Measurements from ENCODE around the gene PLP2. TPM values are rescaled to one million over a fixed set of nuclear protein-coding genes. Genes with fewer than 3 reads are reported as not detected.

PLP2 gene
- total RNA-seq, 5 donors from 2014 or later (not counting 1 experiment from before 2014, with no cell fraction given) = 85.2 to 241 (median 207) TPM

DNA sequence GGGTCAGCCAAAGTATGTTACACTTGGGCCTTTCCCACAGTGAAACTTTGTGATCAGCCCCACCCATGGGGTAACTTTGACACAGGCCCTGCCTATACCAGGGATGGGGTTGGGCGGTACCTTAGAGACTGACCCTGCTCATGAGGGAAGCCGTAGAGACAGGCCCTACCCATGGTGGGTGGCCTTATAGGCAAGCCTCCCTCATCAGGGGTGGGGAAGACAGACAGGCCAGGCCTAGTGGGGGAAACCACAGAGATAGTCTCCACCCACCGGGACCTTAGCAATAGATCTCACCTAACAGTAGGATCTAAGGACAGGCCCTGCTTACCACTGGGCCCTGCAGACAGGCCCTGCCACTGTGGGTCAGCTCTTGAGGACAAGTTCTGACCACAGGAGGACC, 6.8 kb downstream of the PLP2 start:
- no CpG with 5 or more reads among the region's 3 CpGs for WGBS (ENCODE audit: insufficient coverage)
- H3K36me3 ChIP-seq (ENCODE audit: control insufficient read depth in 2 of 2, extremely low read depth in 1 of 2, insufficient read depth in 1 of 2, low read length in 1 of 2) = peaks cover 5 to 21% of the 10 kb centered on the region in 2 donors

DNA sequence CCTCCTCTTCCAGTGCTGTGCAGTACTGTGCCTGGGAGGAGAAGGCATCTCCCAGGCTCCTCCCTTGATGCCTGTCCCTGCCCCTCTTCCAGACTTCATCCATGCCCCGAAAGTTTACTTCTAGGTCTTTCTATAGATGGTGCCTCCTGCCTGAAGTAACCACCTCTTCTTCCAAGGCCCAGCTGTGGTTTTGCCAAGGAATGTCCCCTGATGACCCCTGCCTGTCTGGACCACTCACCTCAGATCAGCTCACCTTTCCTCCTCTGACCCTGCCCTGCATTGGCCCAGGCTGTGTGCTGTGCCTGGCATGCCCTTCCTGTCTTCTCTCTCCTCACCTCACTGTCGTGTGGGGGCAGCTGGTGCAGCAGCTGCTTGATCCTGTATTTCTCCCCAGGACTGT, 7.7 kb downstream of the PLP2 start:
- Histone ChIP-seq H3K4me3 (ENCODE audit: control insufficient read depth in 1 of 2, extremely low read depth in 1 of 2, low read length in 1 of 2) (no peak overlapping the region), H3K9me3 (no peaks in the 10 kb centered on the region), H3K27me3 (replicated peaks in 1 of 2; ENCODE audit: control insufficient read depth in 2 of 2, extremely low read depth in 1 of 2, insufficient read depth in 2 of 2, low read length in 1 of 2) (no peaks in the 10 kb centered on the region), H3K36me3 (ENCODE audit: control insufficient read depth in 2 of 2, extremely low read depth in 1 of 2, insufficient read depth in 1 of 2, low read length in 1 of 2) (peaks cover 5 to 15% of the 10 kb centered on the region in 2 donors), H3K27ac (ENCODE audit: low read length) (no peak overlapping the region), H3K4me1 (ENCODE audit: control insufficient read depth in 1 of 2, extremely low read depth in 1 of 2, insufficient read depth in 2 of 2, low read length in 2 of 2) (peaks cover 0 to 5% of the 10 kb centered on the region in 2 experiments)
- Mint-ChIP-seq H3K27ac (no peak overlapping the region), H3K4me1 (peaks cover 0 to 18% (median 11%) of the 10 kb centered on the region in 3 donors), H3K27me3 (no peaks in the 10 kb centered on the region), H3K36me3 (peaks cover 29% of the 10 kb centered on the region), H3K4me3 (no peak overlapping the region), H3K9me3 (no peaks in the 10 kb centered on the region)
- ATAC-seq (replicated peaks in 1 of 4) (no peak), DNase-seq (no peak)
- WGBS (ENCODE audit: insufficient coverage) = no CpG with 5 or more reads among the region's 2 CpGs
- POLR2A ChIA-PET = interaction anchor here in 1 of 2 donors (0.7 kb wide), 1 partner anchor 438 kb away, joined by 17 read pairs; no protein-coding TSS in a partner anchor
- CTCF ChIA-PET = interaction anchor here in 1 of 2 donors (0.8 kb wide), 1 partner anchor 11 kb away, joined by 5 read pairs; no protein-coding TSS in a partner anchor

More for the DNA sequence above, 6.8 kb downstream of the PLP2 start:
- Mint-ChIP-seq H3K4me3 (no peak overlapping the region), H3K9me3 (no peaks in the 10 kb centered on the region), H3K4me1 (peaks cover 0 to 20% (median 11%) of the 10 kb centered on the region in 3 donors), H3K27me3 (no peaks in the 10 kb centered on the region), H3K36me3 (peaks cover 32% of the 10 kb centered on the region), H3K27ac (no peak overlapping the region)
- Histone ChIP-seq H3K27ac (ENCODE audit: low read length) (no peak overlapping the region), H3K4me3 (ENCODE audit: control insufficient read depth in 1 of 2, extremely low read depth in 1 of 2, low read length in 1 of 2) (no peak overlapping the region), H3K9me3 (no peaks in the 10 kb centered on the region), H3K27me3 (replicated peaks in 1 of 2; ENCODE audit: control insufficient read depth in 2 of 2, extremely low read depth in 1 of 2, insufficient read depth in 2 of 2, low read length in 1 of 2) (no peaks in the 10 kb centered on the region), H3K4me1 (ENCODE audit: control insufficient read depth in 1 of 2, extremely low read depth in 1 of 2, insufficient read depth in 2 of 2, low read length in 2 of 2) (peaks cover 0 to 5% of the 10 kb centered on the region in 2 experiments)
- ChIA-PET POLR2A (interaction anchor here in 1 of 2 donors (0.5 kb wide), 1 partner anchor 186 kb away, joined by 3 read pairs; no protein-coding TSS in a partner anchor), CTCF (interaction anchor here in 1 of 2 donors (0.8 kb wide), 1 partner anchor 10 kb away, joined by 5 read pairs; no protein-coding TSS in a partner anchor)
- ATAC-seq (replicated peaks in 1 of 4) (no peak), DNase-seq (no peak)

DNA sequence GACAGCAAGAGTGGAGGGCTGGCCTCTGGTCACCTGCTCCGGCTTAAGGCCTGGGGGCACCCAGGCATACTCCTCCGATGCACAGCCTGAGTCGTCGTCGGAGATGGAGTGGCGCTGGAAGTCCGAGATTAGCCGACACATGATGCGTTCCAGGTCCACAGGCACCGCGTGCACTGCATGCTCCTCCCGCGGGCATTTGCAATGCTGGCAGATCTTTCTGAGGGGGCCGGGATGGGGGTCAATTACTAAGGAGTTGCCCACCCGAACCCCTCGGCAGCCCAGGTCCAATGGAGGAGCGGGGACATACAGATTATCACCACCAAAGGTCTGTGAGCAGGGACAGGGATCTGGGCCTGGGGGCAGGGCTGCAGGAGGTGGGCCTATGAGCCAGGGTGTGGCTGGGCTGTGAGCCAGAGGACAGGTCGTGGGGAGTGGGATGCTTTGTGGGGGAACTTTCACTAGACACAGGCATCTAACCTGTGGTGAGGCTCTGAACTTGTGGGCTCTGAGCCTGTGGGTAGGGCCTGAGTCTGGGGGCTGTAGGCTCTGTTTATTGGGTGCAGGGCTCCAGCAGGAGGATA, 12.1 kb downstream of the PLP2 start:
- 89% methylated on average over 4 of the region's 18 CpGs for WGBS (ENCODE audit: insufficient coverage)
- CTCF ChIA-PET = no interaction called here

DNA sequence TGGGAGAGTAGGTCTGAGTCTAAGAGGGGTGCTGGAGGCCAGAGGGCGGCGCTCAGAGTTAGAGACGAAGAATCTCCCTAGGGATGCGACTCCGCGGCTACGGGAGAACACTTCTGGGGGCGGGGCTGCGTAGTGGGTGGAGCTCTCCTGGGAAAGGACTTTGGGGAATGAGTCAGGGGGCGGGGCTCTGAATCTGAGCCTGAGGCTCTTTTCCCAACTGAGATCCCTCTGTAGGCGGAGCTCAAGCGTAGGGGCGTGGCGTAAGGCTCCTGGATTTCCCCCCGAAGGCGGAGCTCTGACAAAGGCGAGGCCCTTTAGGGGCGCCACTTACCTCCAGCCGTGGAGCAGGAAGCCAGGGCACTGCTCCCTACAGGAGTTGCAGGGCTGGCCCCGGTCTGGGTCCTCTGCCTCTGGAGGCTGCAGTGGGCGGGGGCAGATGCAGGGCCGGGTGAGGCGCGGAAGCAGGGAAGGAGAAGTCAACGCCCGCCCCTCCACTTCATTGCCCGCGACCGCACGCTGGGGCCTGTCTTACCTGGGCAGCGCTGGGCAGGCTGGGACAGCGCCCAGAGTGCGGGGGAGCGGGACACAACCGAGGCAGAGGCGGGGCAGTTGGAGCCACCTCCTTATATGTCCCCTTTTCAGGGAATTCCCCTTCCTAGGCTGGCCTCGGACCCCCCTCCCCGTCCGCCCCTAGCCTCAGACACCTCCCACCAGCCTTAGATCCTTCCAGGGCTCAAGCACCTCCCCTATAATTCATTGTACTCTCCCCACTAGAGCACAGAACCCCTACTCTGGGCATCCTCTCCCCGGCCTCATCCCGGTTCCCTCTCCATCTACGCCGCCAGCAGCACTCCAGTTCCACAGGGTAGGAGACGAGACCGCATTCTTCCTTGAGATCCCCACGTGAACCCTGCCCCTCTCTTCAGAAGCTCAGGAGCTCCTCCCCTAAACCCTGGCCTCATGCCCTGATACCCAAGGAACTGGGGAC, 12.9 kb downstream of the PLP2 start:
- Histone ChIP-seq H3K4me3 (ENCODE audit: control insufficient read depth in 1 of 2, extremely low read depth in 1 of 2, low read length in 1 of 2) (peak overlapping the region; percentile 11 to 64), H3K36me3 (ENCODE audit: control insufficient read depth in 2 of 2, extremely low read depth in 1 of 2, insufficient read depth in 1 of 2, low read length in 1 of 2) (peaks cover 0 to 3% of the 10 kb centered on the region in 2 donors), H3K27me3 (replicated peaks in 1 of 2; ENCODE audit: control insufficient read depth in 2 of 2, extremely low read depth in 1 of 2, insufficient read depth in 2 of 2, low read length in 1 of 2) (no peaks in the 10 kb centered on the region), H3K27ac (ENCODE audit: low read length) (peak overlapping the region; percentile 18), H3K4me1 (ENCODE audit: control insufficient read depth in 1 of 2, extremely low read depth in 1 of 2, insufficient read depth in 2 of 2, low read length in 2 of 2) (peaks cover 2 to 26% of the 10 kb centered on the region in 2 experiments), H3K9me3 (no peaks in the 10 kb centered on the region)
- peaks cover 14% of the 10 kb centered on the region for H3K36me3 Mint-ChIP-seq
- peak in 4 of 35 experiments; percentile 10 to 42 (median 19) for DNase-seq
- no peaks in the 10 kb centered on the region for H3K9me3 Mint-ChIP-seq
- peak overlapping the region; percentile 59 to 77 for H3K27ac Mint-ChIP-seq
- no peaks in the 10 kb centered on the region for H3K27me3 Mint-ChIP-seq
- ATAC-seq (replicated peaks in 1 of 4) = peak; percentile 33 to 54 (median 46)
- WGBS (ENCODE audit: insufficient coverage) = 8% methylated on average over 22 of the region's 46 CpGs
- CTCF ChIA-PET = no interaction called here
- peaks cover 1 to 15% (median 7%) of the 10 kb centered on the region in 3 donors for H3K4me1 Mint-ChIP-seq
- POLR2A ChIA-PET = no interaction called here
- H3K4me3 Mint-ChIP-seq = peak overlapping the region; percentile 70 to 78 (median 73)

More for the DNA sequence above, 12.1 kb downstream of the PLP2 start:
- DNase-seq = no peak
- Histone ChIP-seq H3K4me3 (ENCODE audit: control insufficient read depth in 1 of 2, extremely low read depth in 1 of 2, low read length in 1 of 2) (no peak overlapping the region), H3K27me3 (replicated peaks in 1 of 2; ENCODE audit: control insufficient read depth in 2 of 2, extremely low read depth in 1 of 2, insufficient read depth in 2 of 2, low read length in 1 of 2) (no peaks in the 10 kb centered on the region), H3K27ac (ENCODE audit: low read length) (no peak overlapping the region), H3K4me1 (ENCODE audit: control insufficient read depth in 1 of 2, extremely low read depth in 1 of 2, insufficient read depth in 2 of 2, low read length in 2 of 2) (peaks cover 2 to 26% of the 10 kb centered on the region in 2 experiments), H3K9me3 (no peaks in the 10 kb centered on the region), H3K36me3 (ENCODE audit: control insufficient read depth in 2 of 2, extremely low read depth in 1 of 2, insufficient read depth in 1 of 2, low read length in 1 of 2) (peaks cover 0 to 5% of the 10 kb centered on the region in 2 donors)
- Mint-ChIP-seq H3K36me3 (peaks cover 19% of the 10 kb centered on the region), H3K4me3 (peak overlapping the region in 1 of 3 donors; percentile 73), H3K27ac (no peak overlapping the region), H3K27me3 (no peaks in the 10 kb centered on the region), H3K4me1 (peaks cover 5 to 12% (median 7%) of the 10 kb centered on the region in 3 donors), H3K9me3 (no peaks in the 10 kb centered on the region)
- no peak for ATAC-seq (replicated peaks in 1 of 4)
- POLR2A ChIA-PET = no interaction called here

DNA sequence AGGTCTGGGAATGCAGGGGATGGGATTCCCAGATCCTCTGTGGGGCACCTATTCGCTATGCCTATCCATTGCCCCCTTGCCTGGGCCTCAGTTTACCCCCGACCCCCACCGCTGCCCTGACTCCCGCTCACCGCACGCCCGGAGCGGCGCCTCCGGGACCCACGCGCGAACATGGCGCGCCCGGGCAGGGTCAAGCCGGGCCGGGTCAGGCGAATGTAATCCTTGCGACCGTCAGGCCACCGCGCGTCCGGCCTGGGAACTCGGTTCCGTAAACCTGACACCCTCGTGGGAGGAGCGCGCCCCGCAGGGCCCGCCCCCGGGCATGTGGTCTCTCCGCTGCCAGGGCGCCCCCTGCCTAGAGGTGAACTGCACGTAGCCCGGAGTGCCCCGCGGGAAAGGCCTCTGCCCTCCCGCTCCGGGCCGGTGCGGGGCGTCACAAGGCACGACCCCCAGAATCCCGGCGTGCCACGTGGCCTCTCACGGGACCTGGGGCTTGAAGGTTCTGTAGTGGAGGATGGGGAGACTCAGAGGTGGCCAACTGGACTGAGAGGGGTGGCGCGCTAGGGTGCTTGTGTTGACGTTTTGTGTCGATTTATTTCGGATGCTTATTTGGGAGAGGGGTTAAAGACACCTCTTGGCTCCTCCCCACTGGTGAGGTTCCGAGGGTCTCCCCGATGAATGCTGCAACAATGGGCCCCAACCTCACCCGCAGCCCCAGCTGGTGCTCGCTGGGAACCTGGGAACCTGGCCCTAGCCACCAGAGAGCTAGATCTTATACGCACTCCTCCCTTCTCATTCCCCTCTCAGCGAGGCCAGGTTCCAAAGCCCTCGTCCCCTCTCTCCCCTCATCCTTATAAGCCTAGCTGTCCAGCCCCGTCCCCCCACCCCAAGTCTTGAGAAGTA, 14.7 kb downstream of the PLP2 start, which contains the start of gene PRICKLE3:
PRICKLE3 (minus strand) TSS at position 249 of the 903 bp plus-strand sequence; CDS start at position 173, 76 bp downstream.
- peak within 1 kb of the TSS; percentile 42 to 64 for H3K4me3 ChIP-seq (ENCODE audit: control insufficient read depth in 1 of 2, extremely low read depth in 1 of 2, low read length in 1 of 2)
- ChIA-PET POLR2A (no interaction called here), CTCF (interaction anchor here (0.6 to 2.0 kb wide), 4 partner anchors 21 to 613 kb away, joined by 4 to 5 read pairs (median 4); no protein-coding TSS in a partner anchor)
- 0% methylated on average over 11 of the region's 62 CpGs for WGBS (ENCODE audit: insufficient coverage)
- H3K9me3 ChIP-seq = no peaks in the 10 kb centered on the region
- no peak within 1 kb of the TSS for H3K27ac ChIP-seq (ENCODE audit: low read length)
- DNase-seq (peak; percentile 41 to 78 (median 61)), ATAC-seq (replicated peaks in 1 of 4) (peak; percentile 25 to 33 (median 26))
- H3K27me3 Mint-ChIP-seq = no peaks in the 10 kb centered on the region
- H3K27me3 ChIP-seq (replicated peaks in 1 of 2; ENCODE audit: control insufficient read depth in 2 of 2, extremely low read depth in 1 of 2, insufficient read depth in 2 of 2, low read length in 1 of 2) = no peaks in the 10 kb centered on the region
- peaks cover 4% of the 10 kb centered on the region for H3K36me3 Mint-ChIP-seq
- H3K36me3 ChIP-seq (ENCODE audit: control insufficient read depth in 2 of 2, extremely low read depth in 1 of 2, insufficient read depth in 1 of 2, low read length in 1 of 2) = peaks cover 0 to 3% of the 10 kb centered on the region in 2 donors
- H3K27ac Mint-ChIP-seq = peak within 1 kb of the TSS; percentile 63 to 77
- peaks cover 2 to 32% of the 10 kb centered on the region in 2 experiments for H3K4me1 ChIP-seq (ENCODE audit: control insufficient read depth in 1 of 2, extremely low read depth in 1 of 2, insufficient read depth in 2 of 2, low read length in 2 of 2)
- H3K9me3 Mint-ChIP-seq = no peaks in the 10 kb centered on the region
- H3K4me1 Mint-ChIP-seq = peaks cover 4 to 28% (median 11%) of the 10 kb centered on the region in 3 donors
- peak within 1 kb of the TSS; percentile 70 to 78 (median 73) for H3K4me3 Mint-ChIP-seq
